H1 (cell line): ENCODE measurements around the gene C15orf39.
"Not testable (repeated sequence)": the region's sequence is repeated elsewhere in the genome, so short reads cannot be mapped to it uniquely, and the experiment has no call there.

ENCODE experiments used
- BRCA1 ChIP-seq: IDR thresholded peaks from 2 replicates; pipeline ENCODE4 v1.6.1; 2012; ENCODE audit warnings: low read depth, low read length, improper control_type of control experiment
- CREB1 ChIP-seq: IDR thresholded peaks from 2 replicates; pipeline ENCODE4 v1.6.1; 2012; ENCODE audit warnings: inconsistent platforms
- EZH2 ChIP-seq: fragments of 200-600 bp; sonication (generic); IDR thresholded peaks from 2 replicates; pipeline ENCODE4 v1.7.1; 2012; ENCODE audit warnings: low read depth, mild to moderate bottlenecking, moderate library complexity, low read length, inconsistent platforms; ENCODE audit not compliant: severe bottlenecking
- GABPA ChIP-seq: IDR thresholded peaks from 2 replicates; pipeline ENCODE4 v1.6.1; 2011; ENCODE audit warnings: mild to moderate bottlenecking, low read length, moderate library complexity, borderline replicate concordance; ENCODE audit not compliant: insufficient read depth
- HDAC2 ChIP-seq, 2 experiments: fragments of 300-600 bp in 1 of 2; sonication (generic) in 1 of 2; IDR thresholded peaks; 2 replicates each; pipeline ENCODE4 v1.6.1; 2011 to 2012; ENCODE audit warnings: low read depth in 2 of 2, low read length in 2 of 2, mild to moderate bottlenecking in 2 of 2, moderate library complexity in 2 of 2, borderline replicate concordance in 1 of 2, inconsistent platforms in 1 of 2
- JUN ChIP-seq: IDR thresholded peaks from 2 replicates; pipeline ENCODE4 v1.6.1; 2011; ENCODE audit warnings: low read depth, mild to moderate bottlenecking, improper control_type of control experiment, low read length
- MAFK ChIP-seq: IDR thresholded peaks from 2 replicates; pipeline ENCODE4 v1.6.1; 2012; ENCODE audit warnings: low read depth, mild to moderate bottlenecking, improper control_type of control experiment, low read length
- POLR2A ChIP-seq, 2 experiments: IDR thresholded peaks; 1 replicate in 1 of 2; 2 replicates in 1 of 2; pipeline ENCODE4 v1.6.1; 2011; ENCODE audit warnings: low read depth in 2 of 2, low read length in 2 of 2, mild to moderate bottlenecking in 2 of 2; ENCODE audit errors: control extremely low read depth in 1 of 2
- POLR2AphosphoS5 ChIP-seq: IDR thresholded peaks from 2 replicates; pipeline ENCODE4 v1.6.1; 2011; ENCODE audit warnings: low read depth, low read length
- TBP ChIP-seq: IDR thresholded peaks from 2 replicates; pipeline ENCODE4 v1.6.1; 2011; ENCODE audit warnings: low read depth, low read length, improper control_type of control experiment
- ZNF274 ChIP-seq: IDR thresholded peaks from 2 replicates; pipeline ENCODE4 v1.7.0; 2012; ENCODE audit warnings: low read length, borderline replicate concordance; ENCODE audit errors: extremely low read depth
- TF ChIP-seq, protein P1 (sequence below), 3 experiments: IDR thresholded peaks; 1 replicate in 2 of 3; 2 replicates in 1 of 3; pipeline versions ENCODE4 v1.5.1 to v1.6.1; 2011; ENCODE audit warnings: low read length in 3 of 3, mild to moderate bottlenecking in 3 of 3, inconsistent platforms in 2 of 3, low read depth in 1 of 3, moderate library complexity in 1 of 3; ENCODE audit not compliant: insufficient read depth in 1 of 3; ENCODE audit errors: control extremely low read depth in 1 of 3
- TF ChIP-seq, protein P2 (sequence below): IDR thresholded peaks from 2 replicates; pipeline ENCODE4 v1.6.1; 2012; ENCODE audit warnings: low read length, inconsistent platforms

DNA sequence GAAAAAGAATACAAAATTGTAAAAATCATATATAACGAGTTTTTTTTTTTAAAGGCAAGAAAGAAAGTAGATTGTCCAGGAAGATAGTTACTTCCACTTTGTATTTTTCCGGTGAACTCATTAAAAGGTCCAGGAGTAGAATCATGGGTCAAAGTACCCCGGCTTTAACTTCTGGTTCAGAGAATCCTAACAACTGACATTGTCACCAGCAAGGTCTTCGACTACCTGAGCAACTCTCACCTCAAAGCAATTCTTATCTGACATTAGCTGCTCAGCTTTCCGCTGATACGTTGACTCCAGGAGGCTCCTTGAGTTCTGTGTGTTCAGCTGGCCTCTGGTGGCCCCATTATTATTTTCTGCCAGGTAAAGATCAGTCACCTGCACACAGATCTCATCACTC is 47.3 kb downstream of the C15orf39 start:
- not testable (repeated sequence) for TF ChIP-seq TBP; BRCA1; EZH2; POLR2AphosphoS5; JUN; GABPA; CREB1; POLR2A (IDR thresholded peaks at IDR 0.05; ENCODE audit: control extremely low read depth in 1 of 2, low read depth in 2 of 2, low read length in 2 of 2); HDAC2 (IDR thresholded peaks at IDR 0.05; ENCODE audit: borderline replicate concordance in 1 of 2, low read depth in 2 of 2, low read length in 2 of 2); ZNF274; MAFK
- TF ChIP-seq, protein P1, sequence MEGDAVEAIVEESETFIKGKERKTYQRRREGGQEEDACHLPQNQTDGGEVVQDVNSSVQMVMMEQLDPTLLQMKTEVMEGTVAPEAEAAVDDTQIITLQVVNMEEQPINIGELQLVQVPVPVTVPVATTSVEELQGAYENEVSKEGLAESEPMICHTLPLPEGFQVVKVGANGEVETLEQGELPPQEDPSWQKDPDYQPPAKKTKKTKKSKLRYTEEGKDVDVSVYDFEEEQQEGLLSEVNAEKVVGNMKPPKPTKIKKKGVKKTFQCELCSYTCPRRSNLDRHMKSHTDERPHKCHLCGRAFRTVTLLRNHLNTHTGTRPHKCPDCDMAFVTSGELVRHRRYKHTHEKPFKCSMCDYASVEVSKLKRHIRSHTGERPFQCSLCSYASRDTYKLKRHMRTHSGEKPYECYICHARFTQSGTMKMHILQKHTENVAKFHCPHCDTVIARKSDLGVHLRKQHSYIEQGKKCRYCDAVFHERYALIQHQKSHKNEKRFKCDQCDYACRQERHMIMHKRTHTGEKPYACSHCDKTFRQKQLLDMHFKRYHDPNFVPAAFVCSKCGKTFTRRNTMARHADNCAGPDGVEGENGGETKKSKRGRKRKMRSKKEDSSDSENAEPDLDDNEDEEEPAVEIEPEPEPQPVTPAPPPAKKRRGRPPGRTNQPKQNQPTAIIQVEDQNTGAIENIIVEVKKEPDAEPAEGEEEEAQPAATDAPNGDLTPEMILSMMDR (IDR thresholded peaks at IDR 0.05; ENCODE audit: control extremely low read depth in 1 of 3, insufficient read depth in 1 of 3, low read depth in 1 of 3, low read length in 3 of 3) = not testable (repeated sequence)
- TF ChIP-seq, protein P2, sequence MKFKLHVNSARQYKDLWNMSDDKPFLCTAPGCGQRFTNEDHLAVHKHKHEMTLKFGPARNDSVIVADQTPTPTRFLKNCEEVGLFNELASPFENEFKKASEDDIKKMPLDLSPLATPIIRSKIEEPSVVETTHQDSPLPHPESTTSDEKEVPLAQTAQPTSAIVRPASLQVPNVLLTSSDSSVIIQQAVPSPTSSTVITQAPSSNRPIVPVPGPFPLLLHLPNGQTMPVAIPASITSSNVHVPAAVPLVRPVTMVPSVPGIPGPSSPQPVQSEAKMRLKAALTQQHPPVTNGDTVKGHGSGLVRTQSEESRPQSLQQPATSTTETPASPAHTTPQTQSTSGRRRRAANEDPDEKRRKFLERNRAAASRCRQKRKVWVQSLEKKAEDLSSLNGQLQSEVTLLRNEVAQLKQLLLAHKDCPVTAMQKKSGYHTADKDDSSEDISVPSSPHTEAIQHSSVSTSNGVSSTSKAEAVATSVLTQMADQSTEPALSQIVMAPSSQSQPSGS = not testable (repeated sequence)
